GDM1 (cell line): ENCODE measurements around the gene GOLGA6L26.
"Not testable (repeated sequence)": the region's sequence is repeated elsewhere in the genome, so short reads cannot be mapped to it uniquely, and the experiment has no call there.

Experiments used
- DNase-seq: peaks from one replicate; lab custom pipeline; 2025; lab: John Stamatoyannopoulos, UW

Gene GOLGA6L26, protein sequence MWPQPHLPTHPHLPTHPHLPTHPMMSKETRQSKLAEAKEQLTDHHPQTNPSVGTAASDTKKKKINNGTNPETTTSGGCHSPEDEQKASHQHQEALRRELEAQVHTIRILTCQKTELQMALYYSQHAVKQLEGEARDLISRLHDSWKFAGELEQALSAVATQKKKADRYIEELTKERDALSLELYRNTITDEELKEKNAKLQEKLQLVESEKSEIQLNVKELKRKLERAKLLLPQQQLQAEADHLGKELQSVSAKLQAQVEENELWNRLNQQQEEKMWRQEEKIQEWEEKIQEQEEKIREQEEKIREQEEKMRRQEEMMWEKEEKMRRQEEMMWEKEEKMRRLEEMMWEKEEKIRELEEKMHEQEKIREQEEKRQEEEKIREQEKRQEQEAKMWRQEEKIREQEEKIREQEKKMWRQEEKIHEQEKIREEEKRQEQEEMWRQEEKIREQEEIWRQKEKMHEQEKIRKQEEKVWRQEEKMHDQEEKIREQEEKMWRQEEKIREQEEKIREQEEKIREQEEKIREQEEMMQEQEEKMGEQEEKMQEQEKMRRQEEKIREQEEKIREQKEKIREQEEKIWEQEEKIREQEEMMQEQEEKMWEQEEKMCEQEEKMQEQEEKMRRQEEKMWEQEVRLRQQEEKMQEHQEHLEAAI

DNA sequence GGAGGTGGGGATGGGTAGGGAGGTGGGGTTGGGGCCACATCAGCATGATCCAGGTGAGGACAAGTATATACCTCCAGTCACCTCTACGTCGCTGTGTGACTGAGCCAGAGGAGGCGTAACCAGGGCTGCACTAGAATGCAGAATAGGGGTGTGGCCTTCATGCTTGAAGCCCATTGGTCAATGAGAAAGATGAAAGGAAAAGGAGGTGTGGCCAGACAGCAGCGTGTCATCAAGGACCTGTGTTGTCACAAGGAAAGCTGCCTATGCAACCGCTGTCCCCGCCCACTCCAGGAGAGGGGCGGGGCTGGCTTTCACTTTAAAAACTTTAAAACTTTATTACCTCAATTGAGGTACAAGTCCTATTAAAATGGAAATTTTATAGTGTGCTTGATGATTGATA is at the start of gene GOLGA6L26:
GOLGA6L26 (minus strand) TSS at position 101 of the 400 bp plus-strand sequence; CDS start at position 40, 61 bp downstream.
- DNase-seq = not testable (repeated sequence)

DNA sequence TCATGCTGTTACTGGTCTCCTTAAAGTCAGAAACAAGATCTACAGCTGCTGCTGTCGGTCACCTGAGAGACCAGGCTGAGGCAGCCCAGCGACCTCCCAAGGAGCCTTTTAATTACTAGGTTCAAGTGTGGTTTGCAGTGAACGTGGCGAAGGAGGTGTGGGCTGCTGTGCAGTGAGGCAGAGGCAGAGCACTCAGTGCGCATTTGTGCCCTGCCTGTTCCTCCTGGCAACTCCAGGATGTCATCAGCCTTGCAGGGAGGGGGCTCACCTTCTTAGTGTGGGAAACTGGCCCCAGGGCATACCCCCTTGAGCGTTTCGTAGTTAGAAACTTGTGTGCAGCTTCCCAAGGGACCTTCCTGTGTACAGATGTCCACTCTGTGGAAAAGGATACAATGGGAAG is 47.2 kb upstream of the GOLGA6L26 start:
- DNase-seq = not testable (repeated sequence)

DNA sequence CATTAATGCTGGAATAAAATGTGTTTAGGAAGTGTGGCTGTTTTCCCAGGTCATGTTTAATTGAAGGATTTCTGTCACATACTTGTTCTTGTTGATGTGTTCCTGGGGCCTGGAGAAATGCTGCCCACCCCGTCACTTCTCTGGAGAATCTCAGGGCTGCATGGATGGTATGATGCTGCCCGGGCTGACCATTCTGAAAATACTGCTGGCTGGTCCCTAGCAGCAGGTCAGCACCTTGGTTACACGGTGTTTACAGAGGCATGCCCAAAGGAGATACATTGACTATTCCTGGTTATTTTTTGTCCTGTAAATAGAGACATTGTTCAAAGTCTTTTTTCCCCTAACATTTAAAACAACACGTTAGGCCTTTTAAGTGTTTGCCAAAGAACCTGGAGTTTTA is 46.7 kb upstream of the GOLGA6L26 start:
- not testable (repeated sequence) for DNase-seq

DNA sequence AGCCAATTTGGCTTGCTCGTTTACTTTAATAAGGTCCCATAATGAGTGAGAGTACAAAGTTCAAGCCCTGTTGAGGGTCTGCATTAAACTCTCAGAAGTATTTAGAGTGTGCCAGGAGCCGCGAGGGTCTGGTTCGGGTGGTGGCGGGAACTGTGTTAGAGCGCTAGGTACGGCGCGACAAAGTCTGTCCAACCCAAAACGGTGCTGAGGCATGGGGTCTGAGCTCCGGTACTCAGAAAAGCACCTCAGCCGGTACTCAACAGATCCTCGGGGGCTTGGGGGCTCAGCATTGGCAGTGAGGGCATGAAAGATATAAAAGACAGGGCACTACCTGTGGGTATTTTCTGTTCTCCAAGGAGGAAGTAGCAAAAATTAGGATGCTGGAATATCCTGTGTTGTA is 45.0 kb upstream of the GOLGA6L26 start:
- DNase-seq = not testable (repeated sequence)

DNA sequence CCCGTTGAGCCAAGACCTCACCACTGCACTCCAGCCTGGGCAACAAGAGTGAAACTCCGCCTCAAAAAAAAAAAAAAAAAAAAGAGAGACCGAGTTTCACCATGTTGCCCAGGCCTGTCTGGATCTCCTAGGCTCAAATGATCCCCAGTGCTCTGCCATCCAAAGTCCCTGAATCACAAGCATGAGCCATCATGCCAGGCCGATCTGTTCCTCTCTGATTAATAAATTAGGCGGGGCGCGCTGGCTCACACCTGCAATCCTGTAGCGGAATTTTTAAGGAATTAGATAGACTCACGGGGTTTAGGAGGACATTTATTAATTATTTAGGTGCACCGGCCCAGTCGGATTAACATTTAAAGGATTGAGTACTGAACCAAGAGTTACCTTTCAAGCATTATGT is 40.2 kb upstream of the GOLGA6L26 start:
- not testable (repeated sequence) for DNase-seq

DNA sequence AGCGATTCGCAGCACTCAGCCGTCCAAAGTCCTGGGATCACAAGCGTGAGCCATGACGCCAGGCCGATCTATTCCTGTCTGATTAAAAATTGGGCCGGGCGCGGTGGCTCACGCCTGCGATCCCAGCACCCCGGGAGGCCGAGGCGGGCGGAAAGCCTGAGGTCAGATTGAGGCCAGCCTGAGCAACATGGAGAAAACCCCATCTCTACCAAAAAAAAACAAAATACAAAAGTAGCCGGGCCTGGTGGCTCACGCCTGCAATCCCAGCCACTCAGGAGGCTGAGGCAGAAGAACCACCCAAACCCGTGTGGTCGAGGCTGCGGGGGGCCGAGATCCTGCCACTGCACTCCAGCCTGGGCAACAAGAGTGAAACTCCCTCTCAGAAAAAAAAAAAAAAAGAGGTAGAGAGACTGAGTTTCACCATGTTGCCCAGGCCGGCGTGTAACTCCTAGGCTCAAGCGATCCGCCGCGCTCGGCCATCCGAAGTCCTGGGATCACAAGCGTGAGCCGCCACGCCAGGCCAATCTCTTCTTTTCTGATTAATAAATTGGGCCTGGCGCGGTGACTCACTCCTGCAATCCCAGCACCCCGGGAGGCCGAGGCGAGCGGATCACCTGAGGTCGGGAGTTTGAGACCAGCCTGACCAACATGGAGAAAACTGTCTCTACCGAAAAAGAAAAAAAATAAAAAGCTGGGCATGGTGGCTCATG is 39.0 kb upstream of the GOLGA6L26 start:
- not testable (repeated sequence) for DNase-seq

DNA sequence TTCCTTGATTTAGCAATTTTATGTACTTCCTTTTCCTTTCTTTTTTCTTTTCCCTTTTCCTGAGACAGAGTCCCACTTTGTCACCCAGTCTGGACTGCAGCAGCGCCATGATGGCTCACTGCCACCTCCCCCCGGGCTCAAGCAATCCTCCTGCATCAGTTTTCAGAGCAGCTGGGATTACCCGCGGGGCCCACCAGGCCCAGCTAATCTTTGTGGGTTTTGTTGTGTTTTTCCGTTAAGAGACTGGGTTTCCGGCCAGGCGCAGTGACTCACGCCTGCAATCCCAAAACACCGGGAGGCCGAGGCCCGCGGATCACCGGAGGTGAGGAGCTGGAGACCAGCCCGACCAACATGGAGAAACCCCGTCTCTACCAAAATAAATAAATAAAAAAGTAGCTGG is 38.3 kb upstream of the GOLGA6L26 start:
- no peak for DNase-seq

DNA sequence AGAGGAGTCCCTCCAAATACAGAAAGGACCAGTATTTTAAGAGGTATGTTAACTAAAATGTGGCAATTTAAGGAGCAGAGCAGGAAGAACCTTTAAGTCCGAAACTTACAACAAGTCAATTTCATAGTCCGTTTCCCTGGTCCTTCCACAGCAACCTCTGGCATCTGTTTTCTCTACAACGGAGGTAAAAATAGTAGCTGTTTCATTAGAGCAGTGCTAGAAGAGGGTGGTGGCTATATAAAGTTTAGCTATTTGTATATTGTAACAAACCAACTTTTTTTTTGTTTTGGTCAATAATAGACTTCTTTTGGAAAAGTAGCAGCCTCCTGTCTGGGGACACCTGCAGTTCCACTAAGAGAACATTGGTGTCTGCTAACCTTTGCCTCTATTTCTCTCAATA is 37.9 kb upstream of the GOLGA6L26 start:
- DNase-seq = not testable (repeated sequence)

DNA sequence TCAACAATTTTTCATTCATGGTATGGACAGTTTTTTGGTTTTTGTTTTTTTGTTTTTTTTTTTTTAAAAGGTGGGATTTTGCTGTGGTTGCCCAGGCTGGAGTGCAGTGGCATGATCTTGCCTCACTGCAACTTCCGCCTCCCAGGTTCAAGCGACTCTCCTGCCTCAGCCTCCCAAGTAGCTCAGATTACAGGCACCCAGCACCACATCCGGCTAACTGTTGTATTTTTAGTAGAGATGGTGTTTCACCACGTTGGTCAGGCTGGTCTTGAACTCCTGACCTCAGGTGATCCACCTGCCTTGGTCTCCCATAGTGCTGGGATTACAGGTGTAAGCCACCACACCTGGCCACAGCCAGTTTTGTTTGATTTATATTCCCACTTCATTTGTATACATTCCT is 37.1 kb upstream of the GOLGA6L26 start:
- DNase-seq = not testable (repeated sequence)

DNA sequence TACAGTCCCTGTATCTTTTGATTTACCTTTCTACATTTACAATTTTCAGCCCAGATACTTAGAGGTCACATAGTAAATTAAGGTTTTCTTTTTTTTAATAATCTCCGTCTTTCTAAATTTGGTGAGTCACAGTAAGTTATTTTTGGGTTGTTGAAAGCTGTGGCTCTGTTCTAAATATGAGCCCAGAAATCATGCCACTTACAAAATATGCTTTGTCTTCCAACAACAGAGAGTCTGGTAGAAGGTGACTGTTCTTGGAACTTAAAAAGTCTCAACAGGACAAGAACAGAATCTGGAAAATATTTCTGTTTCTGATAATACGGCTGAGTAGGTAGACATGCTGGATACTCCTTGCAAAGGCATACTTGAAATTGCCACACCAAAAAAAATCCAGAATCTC is 36.6 kb upstream of the GOLGA6L26 start:
- DNase-seq = no peak

DNA sequence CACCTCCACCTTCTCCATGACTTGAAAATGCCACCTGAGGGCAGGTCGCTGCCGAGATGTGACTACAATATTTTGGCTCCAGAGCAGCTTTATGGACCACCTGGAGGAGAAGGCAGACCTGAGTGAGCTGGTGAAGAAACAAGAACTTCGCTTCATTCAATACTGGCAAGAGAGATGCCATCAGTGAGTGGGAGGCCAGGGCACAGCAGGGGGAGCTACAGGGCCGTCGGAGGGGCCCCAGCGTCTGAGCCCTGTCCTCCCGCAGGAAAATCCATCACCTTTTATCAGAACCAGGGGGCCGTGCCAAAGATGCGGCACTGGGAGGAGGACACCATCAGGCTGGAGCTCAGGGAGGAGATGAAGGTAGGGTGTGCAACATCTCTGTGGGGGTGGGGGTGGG is 30.3 kb upstream of the GOLGA6L26 start:
- DNase-seq = not testable (repeated sequence)

DNA sequence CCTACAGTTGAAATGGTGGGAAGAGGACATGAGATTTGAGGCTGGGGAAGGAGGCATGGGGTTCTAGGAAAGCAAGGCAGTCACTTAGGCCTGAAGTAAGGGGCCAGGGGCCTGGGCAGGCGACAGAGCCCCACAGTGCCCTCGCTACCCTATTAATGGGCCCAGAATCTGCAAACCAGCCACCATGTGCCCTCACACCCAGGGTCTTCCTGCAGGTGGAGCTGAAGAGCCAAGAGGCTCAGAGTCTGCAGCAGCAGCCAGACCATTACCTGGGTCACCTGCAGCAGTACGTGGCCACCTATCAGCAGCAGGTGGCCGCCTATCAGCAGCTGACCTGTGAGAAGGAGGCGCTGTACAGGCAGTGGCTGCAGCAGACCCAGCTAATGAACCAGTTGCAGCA is 28.6 kb upstream of the GOLGA6L26 start:
- not testable (repeated sequence) for DNase-seq

DNA sequence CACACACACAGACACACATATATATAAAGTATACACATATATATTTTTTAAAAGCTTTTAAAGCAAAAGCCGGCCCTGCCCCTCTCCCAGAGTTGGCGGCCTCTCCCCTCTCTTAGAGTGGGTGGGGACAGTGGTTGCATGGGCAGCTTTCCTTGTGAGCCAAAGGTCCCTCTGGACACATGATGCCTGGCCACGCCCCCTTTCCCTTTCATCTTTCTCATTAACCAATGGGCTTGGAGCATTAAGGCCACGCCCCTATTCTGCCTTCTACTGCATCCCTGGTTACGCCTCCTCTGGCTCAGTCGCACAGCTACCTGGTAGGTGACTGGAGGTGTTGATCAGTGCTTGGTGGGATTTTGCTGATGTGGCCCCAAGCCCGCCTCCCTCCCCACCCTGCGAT is 20.5 kb upstream of the GOLGA6L26 start, which contains the start of gene GOLGA8S:
GOLGA8S (plus strand) TSS at position 301 of the 400 bp plus-strand sequence; CDS start at position 363, 62 bp downstream.
- not testable (repeated sequence) for DNase-seq

DNA sequence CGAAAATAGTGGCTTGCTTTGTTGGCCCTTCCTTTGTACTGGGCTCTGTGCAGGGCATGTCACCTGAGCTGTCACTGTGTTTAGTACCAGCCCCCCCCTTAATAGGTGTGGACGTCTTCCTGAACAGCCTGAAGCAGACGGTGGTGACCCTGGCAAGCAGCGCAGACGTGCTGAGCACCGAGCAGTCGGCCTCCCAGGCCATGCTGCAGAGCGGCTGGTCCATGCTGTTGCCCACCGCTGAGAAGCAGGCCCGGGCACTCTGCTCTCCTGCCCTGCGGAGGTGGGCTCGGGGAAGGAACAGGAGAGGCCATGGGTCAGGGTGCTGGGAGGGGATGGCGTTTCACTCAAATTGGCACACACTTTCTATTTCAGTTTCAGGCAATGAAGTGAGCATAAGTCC is 22.8 kb downstream of the GOLGA6L26 start:
- not testable (repeated sequence) for DNase-seq

DNA sequence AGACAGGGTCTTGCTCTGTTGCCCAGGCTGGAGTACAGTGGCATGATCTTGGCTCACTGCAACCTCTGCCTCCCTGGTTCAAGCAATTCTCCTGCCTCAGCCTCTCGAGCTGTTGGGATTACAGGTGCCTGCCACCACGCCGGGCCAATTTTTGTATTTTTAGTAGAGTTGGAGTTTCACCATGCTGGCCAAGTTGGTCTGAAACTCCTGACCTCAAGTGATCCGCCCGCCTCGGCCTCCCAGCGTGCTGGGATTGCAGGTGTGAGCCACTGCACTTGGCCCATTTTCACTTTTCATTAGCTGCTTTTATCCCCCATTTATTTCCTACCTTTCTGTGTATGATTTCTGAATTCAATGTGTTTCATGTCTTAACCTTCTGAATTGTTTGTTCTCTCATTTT is 28.1 kb downstream of the GOLGA6L26 start:
- DNase-seq = not testable (repeated sequence)

DNA sequence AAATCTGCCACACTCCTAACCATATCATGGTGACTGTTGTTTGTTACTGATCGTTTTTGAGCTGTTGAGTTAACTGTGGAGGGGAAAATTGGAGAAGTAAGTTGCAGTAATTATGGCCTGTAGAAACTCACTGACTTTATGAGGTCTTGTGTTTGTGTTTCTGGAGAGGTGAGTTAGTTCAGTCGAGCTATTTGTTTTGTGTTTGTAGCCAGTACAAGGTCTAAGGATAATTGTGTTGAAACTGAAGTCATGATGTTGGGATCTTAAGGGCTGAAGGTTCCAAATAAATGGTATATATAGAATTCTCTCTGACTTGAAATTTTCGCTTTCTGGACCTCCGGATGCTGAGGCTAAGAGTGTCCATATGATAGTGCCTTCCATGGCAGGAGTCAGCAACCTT is 29.2 kb downstream of the GOLGA6L26 start:
- not testable (repeated sequence) for DNase-seq

DNA sequence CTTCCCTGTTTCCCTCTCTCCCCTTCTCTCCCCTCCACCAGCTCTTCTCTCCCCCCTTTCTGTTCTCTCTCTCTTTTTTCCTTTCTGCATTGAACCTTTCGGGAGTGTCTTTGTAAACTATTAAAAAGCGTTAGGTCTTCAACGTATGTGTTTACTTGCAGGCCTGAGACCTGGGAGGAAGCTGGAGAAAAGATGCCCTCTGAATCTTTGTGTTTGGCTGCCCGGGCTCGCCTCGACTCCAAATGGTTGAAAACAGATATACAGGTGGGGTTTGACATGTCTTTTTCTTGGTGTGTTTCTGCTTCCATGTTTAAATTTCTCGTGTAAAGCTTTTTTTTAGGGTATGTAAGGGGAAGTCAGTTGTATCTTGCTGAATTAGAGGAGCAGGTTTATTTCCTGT is 29.7 kb downstream of the GOLGA6L26 start:
- DNase-seq = not testable (repeated sequence)

DNA sequence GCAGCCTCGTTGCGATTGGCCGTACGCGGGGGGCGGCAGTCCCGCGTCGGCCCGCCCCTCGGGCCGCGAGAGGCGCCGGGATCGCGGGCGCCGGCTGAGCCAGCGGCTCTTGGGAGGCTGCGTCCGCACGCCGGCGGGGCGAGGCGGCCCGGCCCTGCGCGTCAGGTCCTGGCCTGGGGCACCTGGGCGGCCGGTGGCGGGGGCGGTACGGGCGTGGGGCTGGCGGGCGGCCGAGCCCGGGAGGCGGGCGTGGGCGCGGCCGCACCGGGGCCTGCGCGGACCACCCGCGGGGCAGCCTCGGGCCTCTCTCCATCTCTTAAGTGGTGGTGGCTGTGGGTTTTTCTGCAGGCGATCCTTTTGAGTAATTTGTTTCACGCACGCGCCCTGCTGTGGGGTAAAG is 30.3 kb downstream of the GOLGA6L26 start:
- not testable (repeated sequence) for DNase-seq

DNA sequence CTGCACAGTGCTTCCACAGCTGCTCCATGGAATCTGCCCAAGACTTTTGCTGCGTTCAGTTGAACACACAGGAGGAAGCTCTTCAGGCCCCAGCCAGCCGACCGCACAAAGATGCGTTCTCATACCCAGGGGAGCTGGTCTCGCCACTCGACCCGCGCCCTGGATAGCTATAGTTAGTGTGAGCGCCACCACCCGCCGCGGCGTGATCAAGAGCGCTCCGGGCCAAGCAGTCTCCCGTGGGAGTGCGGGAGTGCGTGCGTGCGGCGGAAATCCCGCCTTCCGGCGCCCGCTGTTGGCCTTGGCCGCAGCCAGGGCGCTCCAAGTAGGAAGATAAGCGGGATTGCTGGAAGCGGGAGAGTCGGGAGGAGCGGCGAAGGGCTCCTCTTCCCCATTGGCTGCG is 30.8 kb downstream of the GOLGA6L26 start:
- not testable (repeated sequence) for DNase-seq
